Stimulated activated CD8-positive, alpha-beta memory T cell treated with anti-CD3 and anti-CD28 coated beads, Interleukin-12 subunit alpha, Interleukin-12 subunit beta, amount 100 ng/mL, for 24 hours (primary cell): ENCODE data around the gene NOMO2.
"Not testable (repeated sequence)": the region's sequence is repeated elsewhere in the genome, so short reads cannot be mapped to it uniquely, and the experiment has no call there.

Source experiments
- DNase-seq: peaks from one replicate; pipeline ENCODE4 v3.0.0-alpha.2; 2020; ENCODE audit errors: extremely low read depth

Gene NOMO2

GRCh38 chr16:18561727-18562314 lies at the start of gene NOMO2:
NOMO2 (minus strand) TSS chr16:18562097; CDS start chr16:18562040, 57 bp downstream.
- peak; percentile 75 for DNase-seq

- DNase-seq = not testable (repeated sequence)
These were observed 48.4 kb upstream of the NOMO2 start for GRCh38 chr16:18610147-18610803.

DNA sequence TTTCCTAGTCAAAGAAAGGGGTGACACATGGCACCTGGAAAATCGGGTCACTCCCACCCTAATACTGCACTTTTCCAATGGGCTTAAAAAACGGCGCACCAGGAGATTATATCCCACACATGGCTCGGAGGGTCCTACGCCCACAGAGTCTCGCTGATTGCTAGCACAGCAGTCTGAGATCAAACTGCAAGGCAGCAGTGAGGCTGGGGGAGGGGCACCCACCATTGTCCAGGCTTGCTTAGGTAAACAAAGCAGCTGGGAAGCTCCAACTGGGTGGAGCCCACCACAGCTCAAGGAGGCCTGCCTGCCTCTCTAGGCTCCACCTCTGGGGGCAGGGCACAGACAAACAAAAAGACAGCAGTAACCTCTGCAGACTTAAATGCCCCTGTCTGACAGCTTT lies 46.4 kb upstream of the NOMO2 start:
- not testable (repeated sequence) for DNase-seq

DNA sequence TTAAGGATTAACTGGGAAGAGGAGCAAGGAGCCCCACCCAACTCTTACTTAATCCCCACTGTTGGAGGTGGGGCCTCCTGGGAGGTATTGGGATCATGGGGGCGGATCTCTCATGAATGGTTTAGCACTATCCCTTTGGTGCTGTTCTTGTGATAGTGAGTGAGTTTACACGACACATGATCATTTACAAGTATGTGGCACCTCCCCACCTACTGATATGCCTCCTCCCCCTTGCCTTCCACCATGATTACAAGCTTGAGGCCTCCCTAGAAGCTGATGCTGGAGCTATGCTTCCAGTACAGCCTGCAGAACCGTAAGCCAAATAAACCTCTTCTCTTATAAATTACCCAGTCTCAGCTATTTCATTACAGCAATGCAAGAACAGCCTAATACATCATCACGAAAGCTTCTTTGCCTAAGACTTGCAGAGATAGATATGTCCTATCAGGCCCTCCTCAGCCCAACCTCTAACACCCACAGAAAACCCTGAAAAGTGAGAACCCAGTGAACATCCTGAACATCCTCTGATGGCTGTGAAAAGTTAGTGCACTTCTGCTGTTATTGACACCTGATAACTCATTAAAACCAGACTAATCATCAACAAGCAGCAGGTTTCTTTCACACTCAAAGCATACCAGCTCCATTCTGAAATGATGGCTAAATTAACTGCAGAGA lies 41.8 kb upstream of the NOMO2 start:
- DNase-seq = not testable (repeated sequence)

GRCh38 chr16:18598582-18598981 lies 36.7 kb upstream of the NOMO2 start:
- DNase-seq = not testable (repeated sequence)

GRCh38 chr16:18597734-18598133 lies 35.8 kb upstream of the NOMO2 start:
- not testable (repeated sequence) for DNase-seq

- DNase-seq = not testable (repeated sequence)
These were observed 35.4 kb upstream of the NOMO2 start for GRCh38 chr16:18597319-18597718.

GRCh38 chr16:18595796-18596195 lies 33.9 kb upstream of the NOMO2 start:
- DNase-seq = not testable (repeated sequence)

- not testable (repeated sequence) for DNase-seq
These were observed 33.0 kb upstream of the NOMO2 start for GRCh38 chr16:18594880-18595279.

DNA sequence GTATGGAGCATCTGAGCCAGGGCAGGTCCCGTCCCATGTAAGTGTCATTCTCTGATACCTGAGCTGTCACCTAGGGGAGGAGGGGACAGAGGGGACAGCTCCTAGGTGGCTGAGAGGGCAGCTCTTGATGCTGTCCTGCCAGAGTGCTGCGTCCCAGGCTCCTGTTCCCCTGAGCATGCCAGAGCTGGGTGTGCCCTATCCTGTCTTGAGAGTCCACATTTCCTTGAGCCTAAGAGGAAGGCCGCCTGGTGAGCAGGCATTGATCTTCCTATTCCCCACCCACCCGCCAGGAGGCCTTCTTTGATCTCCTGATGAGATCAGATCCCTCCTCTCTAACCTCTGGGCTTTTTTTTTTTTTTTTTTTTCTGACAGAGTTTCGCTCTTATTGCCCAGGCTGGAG lies 32.0 kb upstream of the NOMO2 start:
- not testable (repeated sequence) for DNase-seq

- not testable (repeated sequence) for DNase-seq
These were observed 31.1 kb upstream of the NOMO2 start for GRCh38 chr16:18592982-18593381.

- DNase-seq = not testable (repeated sequence)
These were observed 30.0 kb upstream of the NOMO2 start for GRCh38 chr16:18591908-18592307.

- not testable (repeated sequence) for DNase-seq
These were observed 29.5 kb upstream of the NOMO2 start for GRCh38 chr16:18591441-18591840.

GRCh38 chr16:18589806-18590205 lies 27.9 kb upstream of the NOMO2 start:
- not testable (repeated sequence) for DNase-seq

DNA sequence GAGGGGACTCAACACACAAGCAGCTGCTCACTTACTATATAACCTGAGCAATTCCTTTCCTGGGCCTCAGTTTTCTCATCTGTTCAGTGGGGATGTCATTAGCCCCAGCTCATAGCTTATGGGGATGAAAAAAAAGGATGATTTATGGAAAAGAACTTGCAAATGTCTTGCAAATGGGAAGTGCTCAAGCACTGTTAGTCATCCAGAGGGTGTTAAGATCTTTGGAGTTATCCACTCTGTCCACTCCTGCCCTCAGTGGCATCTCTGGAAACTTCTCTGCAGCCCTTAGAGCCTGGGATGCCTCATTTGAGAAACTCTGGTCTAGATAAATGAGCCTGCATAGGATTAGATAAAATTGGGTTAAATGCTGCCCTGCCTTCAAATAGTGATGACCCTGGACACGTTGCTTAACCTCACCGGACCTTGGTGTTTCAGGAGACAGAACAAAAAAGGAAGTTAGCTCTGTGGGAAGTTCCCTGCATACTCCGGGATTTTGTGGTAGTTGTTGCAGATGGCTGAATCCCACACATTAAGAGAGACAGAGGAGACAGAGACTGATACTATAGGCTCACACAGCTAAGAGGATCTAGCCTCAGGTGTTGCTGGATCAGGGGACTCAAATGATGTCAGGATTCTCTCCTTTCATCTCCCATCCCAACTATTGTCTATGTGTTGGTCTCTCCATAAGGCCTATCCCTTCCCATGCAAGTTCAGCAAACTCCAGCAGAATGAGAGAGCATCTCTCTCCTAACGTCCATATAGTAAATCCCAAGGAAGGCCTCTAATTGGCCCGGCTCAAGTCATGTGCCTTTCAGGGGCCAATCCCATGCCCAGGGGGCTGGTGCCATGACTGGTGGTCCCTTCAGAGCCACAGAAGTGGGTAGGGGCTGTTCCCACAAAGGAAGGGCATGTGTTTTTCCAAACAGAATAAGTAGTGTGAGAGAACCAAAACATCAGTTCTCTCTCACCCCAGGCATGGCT lies 25.0 kb upstream of the NOMO2 start:
- not testable (repeated sequence) for DNase-seq

DNA sequence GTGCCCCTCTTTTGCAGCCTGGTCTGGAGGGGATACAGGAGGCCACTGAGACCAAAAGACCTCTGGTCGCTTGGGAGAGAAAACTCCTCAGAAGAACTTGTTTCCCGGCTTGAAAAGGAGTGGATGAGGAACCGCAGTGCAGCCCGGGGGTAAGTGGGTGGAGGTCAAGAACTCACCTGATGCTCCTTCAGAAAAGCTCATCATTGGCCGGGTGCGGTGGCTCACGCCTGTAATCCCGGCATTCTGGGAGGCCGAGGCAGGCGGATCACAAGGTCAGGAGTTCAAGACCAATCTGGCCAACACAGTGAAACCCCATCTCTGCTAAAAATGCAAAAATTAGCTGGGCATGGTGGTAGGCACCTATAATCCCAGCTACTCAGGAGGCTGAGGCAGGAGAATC lies 23.9 kb upstream of the NOMO2 start:
- not testable (repeated sequence) for DNase-seq

DNA sequence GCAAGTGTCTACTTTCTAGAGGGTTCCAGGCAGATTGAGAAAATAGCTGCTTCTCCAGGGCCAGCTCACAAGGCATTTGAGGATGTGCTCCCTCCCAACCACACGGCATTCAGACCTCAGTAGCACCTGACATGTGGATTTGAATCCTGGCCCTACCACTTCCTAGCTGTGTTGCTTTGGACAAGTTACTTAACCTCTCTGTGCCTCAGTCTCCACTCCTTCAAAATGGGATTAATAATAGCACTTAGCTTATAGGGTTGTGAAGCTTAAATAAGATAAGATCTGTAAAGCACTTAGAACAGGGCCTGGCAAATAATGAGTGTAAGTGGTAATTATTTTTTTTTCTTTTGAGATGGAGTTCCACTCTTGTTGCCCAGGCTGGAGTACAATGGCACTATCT lies 21.0 kb upstream of the NOMO2 start:
- DNase-seq = no peak

- not testable (repeated sequence) for DNase-seq
These were observed 18.5 kb upstream of the NOMO2 start for GRCh38 chr16:18580396-18580795.

DNA sequence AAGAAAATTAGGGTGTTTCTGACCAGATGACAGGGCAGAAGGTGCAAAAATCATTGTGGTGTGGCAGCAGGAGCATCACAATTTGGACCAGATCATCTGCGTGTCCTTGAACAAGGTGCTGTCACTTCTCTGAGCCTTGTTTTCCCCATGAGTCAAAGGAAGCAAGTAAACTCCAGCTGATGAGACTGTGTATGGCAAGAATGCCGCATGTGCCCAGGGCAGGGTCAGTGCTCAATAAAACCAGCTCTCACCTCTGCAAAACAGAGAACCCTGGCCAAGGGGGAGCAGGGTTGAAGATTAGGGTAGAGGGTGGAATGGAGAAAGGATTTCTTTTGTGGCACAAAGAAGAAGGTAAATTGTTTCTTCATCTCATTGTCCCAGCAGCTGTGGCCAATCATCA lies 17.4 kb upstream of the NOMO2 start:
- DNase-seq = not testable (repeated sequence)

DNA sequence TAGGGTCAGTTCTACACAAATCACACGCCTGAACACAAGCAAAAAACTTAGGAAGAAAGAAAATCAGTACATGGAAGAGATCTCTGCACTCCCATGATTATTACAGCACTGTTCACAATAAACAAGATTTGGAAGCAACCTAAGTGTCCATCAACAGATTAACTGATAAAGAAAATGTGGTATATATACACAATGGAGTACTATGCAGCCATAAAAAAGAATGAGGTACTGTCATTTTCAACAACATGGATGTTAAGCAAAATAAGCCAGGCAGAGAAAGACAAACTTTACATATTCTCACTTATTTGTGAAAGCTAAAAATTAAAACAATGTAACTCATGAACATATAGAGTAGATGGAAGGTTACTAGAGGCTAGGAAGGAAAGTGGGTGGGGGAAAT lies 16.0 kb upstream of the NOMO2 start:
- DNase-seq = not testable (repeated sequence)

- not testable (repeated sequence) for DNase-seq
These were observed 14.0 kb upstream of the NOMO2 start for GRCh38 chr16:18575945-18576344.
